ENCODE measurements around the gene SYT15. TPM values are rescaled to one million over a fixed set of nuclear protein-coding genes. Genes with fewer than 3 reads are reported as not detected.

The SYT15 gene
- total and polyA plus RNA-seq, 2 donors (not counting 1 experiment from before 2014, with no cell fraction given) = 0.18 to 0.94 TPM

DNA sequence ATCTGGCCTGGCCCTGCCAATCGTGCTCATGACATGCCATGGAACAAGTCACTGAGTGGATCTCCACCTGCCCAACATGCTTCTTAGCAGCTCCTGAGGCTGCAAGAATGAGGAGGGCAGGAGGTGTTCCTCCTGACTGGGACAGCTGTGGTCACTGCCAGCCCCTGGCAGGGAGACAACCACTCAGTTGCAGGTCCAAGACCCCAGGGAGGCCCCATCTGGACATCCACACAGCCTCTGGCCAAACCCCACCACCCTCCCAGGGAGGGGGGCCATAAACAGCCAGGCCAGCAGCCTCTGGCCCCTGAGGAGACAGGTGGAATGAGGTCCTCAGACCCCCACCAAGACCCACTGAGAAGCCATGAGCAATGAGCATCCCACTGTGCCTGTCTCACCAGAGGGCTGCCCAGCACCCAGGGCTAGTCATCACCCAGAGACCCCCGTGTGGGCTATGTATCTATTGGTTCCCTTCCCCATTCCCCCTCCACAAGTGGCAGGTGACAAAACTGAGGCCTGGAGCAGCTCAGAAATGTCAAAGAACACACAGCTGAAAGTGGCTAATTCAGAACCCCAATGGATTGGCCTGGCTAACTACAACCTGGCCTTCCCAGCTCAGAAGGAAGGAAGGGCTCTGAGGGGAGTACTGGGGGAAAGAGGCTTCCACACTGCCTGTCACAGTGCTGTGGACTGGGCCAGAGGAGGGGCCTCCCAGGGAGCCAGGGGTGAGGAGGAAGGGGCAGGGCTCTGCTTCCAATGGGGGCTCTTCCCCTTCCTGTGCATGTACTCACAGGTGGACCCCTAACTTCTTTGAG, 25.5 kb upstream of the SYT15 start:
- intact Hi-C loops (cut with micrococcal nuclease) = no loop called here
- Histone ChIP-seq H3K9ac (ENCODE audit: low read length) (no peak overlapping the region), H3K9me3 (ENCODE audit: control extremely low read depth in 1 of 3, control insufficient read depth in 2 of 3, insufficient read depth in 1 of 3, low read length in 2 of 3) (peaks cover 0 to 4% (median 0%) of the 10 kb centered on the region in 3 donors), H4K20me1 (ENCODE audit: control insufficient read depth, insufficient read depth, low read length, poor library complexity, severe bottlenecking) (no peaks in the 10 kb centered on the region), H3K4me3 (ENCODE audit: control extremely low read depth in 1 of 5, extremely low read depth in 1 of 5, insufficient read depth in 1 of 5, low read depth in 2 of 5, low read length in 4 of 5) (no peak overlapping the region), H3K4me2 (replicated peaks; ENCODE audit: low read depth, low read length, poor library complexity, severe bottlenecking) (no peak overlapping the region), H3K4me1 (ENCODE audit: control insufficient read depth in 2 of 2, insufficient read depth in 2 of 2, low read length in 2 of 2) (peaks cover 9 to 12% of the 10 kb centered on the region in 2 donors), H3K27me3 (replicated peaks in 1 of 4; ENCODE audit: control extremely low read depth in 1 of 4, control insufficient read depth in 3 of 4, insufficient read depth in 4 of 4, low read length in 3 of 4) (peaks cover 0 to 32% (median 14%) of the 10 kb centered on the region in 4 experiments), H3K36me3 (replicated peaks in 1 of 2; ENCODE audit: control extremely low read depth in 1 of 2, control insufficient read depth in 1 of 2, extremely low read depth in 1 of 2, insufficient read depth in 2 of 2, low read length in 1 of 2) (no peaks in the 10 kb centered on the region), H2AFZ (ENCODE audit: insufficient read depth, low read depth, low read length, poor library complexity, severe bottlenecking) (no peak overlapping the region), H3K27ac (ENCODE audit: low read length in 2 of 2) (no peak overlapping the region), H3K79me2 (ENCODE audit: control insufficient read depth, insufficient read depth, low read length) (no peaks in the 10 kb centered on the region)
- WGBS (ENCODE audit: insufficient coverage) = 94% methylated on average over 2 of the region's 2 CpGs
- TF ChIP-seq, protein P1, sequence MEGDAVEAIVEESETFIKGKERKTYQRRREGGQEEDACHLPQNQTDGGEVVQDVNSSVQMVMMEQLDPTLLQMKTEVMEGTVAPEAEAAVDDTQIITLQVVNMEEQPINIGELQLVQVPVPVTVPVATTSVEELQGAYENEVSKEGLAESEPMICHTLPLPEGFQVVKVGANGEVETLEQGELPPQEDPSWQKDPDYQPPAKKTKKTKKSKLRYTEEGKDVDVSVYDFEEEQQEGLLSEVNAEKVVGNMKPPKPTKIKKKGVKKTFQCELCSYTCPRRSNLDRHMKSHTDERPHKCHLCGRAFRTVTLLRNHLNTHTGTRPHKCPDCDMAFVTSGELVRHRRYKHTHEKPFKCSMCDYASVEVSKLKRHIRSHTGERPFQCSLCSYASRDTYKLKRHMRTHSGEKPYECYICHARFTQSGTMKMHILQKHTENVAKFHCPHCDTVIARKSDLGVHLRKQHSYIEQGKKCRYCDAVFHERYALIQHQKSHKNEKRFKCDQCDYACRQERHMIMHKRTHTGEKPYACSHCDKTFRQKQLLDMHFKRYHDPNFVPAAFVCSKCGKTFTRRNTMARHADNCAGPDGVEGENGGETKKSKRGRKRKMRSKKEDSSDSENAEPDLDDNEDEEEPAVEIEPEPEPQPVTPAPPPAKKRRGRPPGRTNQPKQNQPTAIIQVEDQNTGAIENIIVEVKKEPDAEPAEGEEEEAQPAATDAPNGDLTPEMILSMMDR (IDR thresholded peaks at IDR 0.05) = no peak
- no peak for TF ChIP-seq EZH2 (IDR thresholded peaks at IDR 0.05; ENCODE audit: borderline replicate concordance, insufficient read depth, low read depth, low read length, poor library complexity, severe bottlenecking)
- ATAC-seq (ENCODE audit: low read depth) (peak; percentile 13), DNase-seq (no peak)
- Mint-ChIP-seq H3K27me3 (peaks cover 11% of the 10 kb centered on the region), H3K27ac (no peak overlapping the region), H3K9me3 (ENCODE audit: insufficient read depth) (no peaks in the 10 kb centered on the region), H3K4me1 (peaks cover 18% of the 10 kb centered on the region), H3K4me3 (no peak overlapping the region)
- ChIA-PET CTCF (interaction anchor here (1.0 kb wide), 1 partner anchor 13 kb away, joined by 3 read pairs; no protein-coding TSS in a partner anchor), POLR2A (no interaction called here)

DNA sequence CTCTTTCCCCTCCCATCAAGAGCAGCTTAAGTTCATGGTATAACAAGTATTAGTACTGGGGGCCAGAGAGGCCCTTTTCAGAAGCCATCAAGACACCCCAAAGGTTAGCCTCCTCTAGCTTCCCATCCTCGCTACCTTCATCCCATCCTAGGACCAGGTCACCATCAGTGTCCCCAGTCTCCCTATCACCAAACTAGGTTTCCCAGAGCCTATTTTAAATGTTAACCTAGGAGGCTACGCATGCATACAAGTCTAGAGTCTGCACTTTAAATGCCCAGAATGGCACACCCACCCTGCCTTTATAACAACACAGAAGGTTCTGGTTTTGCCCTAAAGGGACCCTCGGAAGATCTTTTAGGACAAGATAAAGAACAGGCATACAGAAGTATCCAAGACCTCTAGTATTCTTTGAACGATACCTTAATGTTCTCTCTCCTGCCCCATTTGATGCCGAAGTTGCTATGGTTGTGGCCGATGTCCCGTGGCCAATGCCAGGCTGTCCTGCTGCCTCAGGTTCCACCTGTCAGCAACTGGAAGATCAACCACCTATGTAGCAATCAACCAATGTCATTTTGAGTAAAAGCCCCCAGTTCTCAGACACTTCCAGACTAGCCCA, 24.7 kb upstream of the SYT15 start:
- no peak overlapping the region for H2AFZ ChIP-seq (ENCODE audit: insufficient read depth, low read depth, low read length, poor library complexity, severe bottlenecking)
- no peak overlapping the region for H3K27ac ChIP-seq (ENCODE audit: low read length in 2 of 2)
- H3K27me3 Mint-ChIP-seq = peaks cover 9% of the 10 kb centered on the region
- intact Hi-C loops (cut with micrococcal nuclease) = no loop called here
- H3K9me3 Mint-ChIP-seq (ENCODE audit: insufficient read depth) = no peaks in the 10 kb centered on the region
- H3K27ac Mint-ChIP-seq = no peak overlapping the region
- POLR2A ChIA-PET = no interaction called here
- H3K79me2 ChIP-seq (ENCODE audit: control insufficient read depth, insufficient read depth, low read length) = no peaks in the 10 kb centered on the region
- TF ChIP-seq, protein P1 (IDR thresholded peaks at IDR 0.05) = no peak
- peaks cover 0 to 37% (median 17%) of the 10 kb centered on the region in 4 experiments for H3K27me3 ChIP-seq (replicated peaks in 1 of 4; ENCODE audit: control extremely low read depth in 1 of 4, control insufficient read depth in 3 of 4, insufficient read depth in 4 of 4, low read length in 3 of 4)
- ATAC-seq (ENCODE audit: low read depth) (no peak), DNase-seq (no peak)
- no peak overlapping the region for H3K9ac ChIP-seq (ENCODE audit: low read length)
- no peak overlapping the region for H3K4me2 ChIP-seq (replicated peaks; ENCODE audit: low read depth, low read length, poor library complexity, severe bottlenecking)
- H3K4me1 Mint-ChIP-seq = peaks cover 18% of the 10 kb centered on the region
- H3K4me1 ChIP-seq (ENCODE audit: control insufficient read depth in 2 of 2, insufficient read depth in 2 of 2, low read length in 2 of 2) = peaks cover 9 to 12% of the 10 kb centered on the region in 2 donors
- WGBS (ENCODE audit: insufficient coverage) = 90% methylated on average over 7 of the region's 7 CpGs
- H3K4me3 Mint-ChIP-seq = no peak overlapping the region
- no peaks in the 10 kb centered on the region for H4K20me1 ChIP-seq (ENCODE audit: control insufficient read depth, insufficient read depth, low read length, poor library complexity, severe bottlenecking)
- CTCF ChIA-PET = interaction anchor here (1.0 kb wide), 1 partner anchor 14 kb away, joined by 3 read pairs; no protein-coding TSS in a partner anchor
- peaks cover 0 to 4% (median 0%) of the 10 kb centered on the region in 3 donors for H3K9me3 ChIP-seq (ENCODE audit: control extremely low read depth in 1 of 3, control insufficient read depth in 2 of 3, insufficient read depth in 1 of 3, low read length in 2 of 3)
- no peak overlapping the region for H3K4me3 ChIP-seq (ENCODE audit: control extremely low read depth in 1 of 5, extremely low read depth in 1 of 5, insufficient read depth in 1 of 5, low read depth in 2 of 5, low read length in 4 of 5)
- no peaks in the 10 kb centered on the region for H3K36me3 ChIP-seq (replicated peaks in 1 of 2; ENCODE audit: control extremely low read depth in 1 of 2, control insufficient read depth in 1 of 2, extremely low read depth in 1 of 2, insufficient read depth in 2 of 2, low read length in 1 of 2)
